HepG2 (cell line): ENCODE results near the gene MGAT2.

Experiments
- CHD2 ChIP-seq: IDR thresholded peaks from 2 replicates; pipeline ENCODE4 v1.6.1; 2011; ENCODE audit warnings: low read depth, low read length, improper control_type of control experiment
- MXD4 ChIP-seq: IDR thresholded peaks from 2 replicates; pipeline ENCODE4 v1.6.1; 2016; ENCODE audit warnings: mild to moderate bottlenecking, missing biosample characterization, missing genetic modification reagents
- POLR2A ChIP-seq, 2 experiments: IDR thresholded peaks; 2 replicates each; pipeline ENCODE4 v1.6.1; 2011; ENCODE audit warnings: low read depth in 2 of 2, low read length in 2 of 2, mild to moderate bottlenecking in 1 of 2, moderate library complexity in 1 of 2; ENCODE audit not compliant: insufficient read depth in 1 of 2
- STAT6 ChIP-seq: sonication (generic); formaldehyde crosslinking; IDR thresholded peaks from 2 replicates; pipeline ENCODE4 v1.4.0; 2020; ENCODE audit warnings: missing genetic modification reagents, mild to moderate bottlenecking, borderline replicate concordance
- SUZ12 ChIP-seq: fragments of 150-350 bp; IDR thresholded peaks from 2 replicates; pipeline ENCODE4 v1.6.1; 2014; ENCODE audit warnings: low read depth, low read length
- TEF ChIP-seq: sonication (generic); formaldehyde crosslinking; IDR thresholded peaks from 2 replicates; pipeline ENCODE4 v1.5.0; 2020; ENCODE audit warnings: missing genetic modification reagents
- TOE1 ChIP-seq: sonication (generic); formaldehyde crosslinking; IDR thresholded peaks from 2 replicates; pipeline ENCODE4 v1.4.0; 2020; ENCODE audit warnings: mild to moderate bottlenecking, missing genetic modification reagents
- ZNF274 ChIP-seq: sonication (generic); formaldehyde crosslinking; IDR thresholded peaks from 2 replicates; pipeline ENCODE4 v1.5.1; 2020; ENCODE audit warnings: mild to moderate bottlenecking, missing genetic modification reagents
- ZNF614 ChIP-seq: IDR thresholded peaks from 2 replicates; pipeline ENCODE4 v1.6.1; 2018; ENCODE audit warnings: missing biosample characterization, missing genetic modification reagents, inconsistent platforms, borderline replicate concordance
- ZZZ3 ChIP-seq: sonication (generic); formaldehyde crosslinking; IDR thresholded peaks from 2 replicates; pipeline ENCODE4 v1.4.0; 2020; ENCODE audit warnings: missing genetic modification reagents, mild to moderate bottlenecking, borderline replicate concordance

- TF ChIP-seq MXD4 (CRISPR knock-in tag) (no peak), ZNF274 (CRISPR knock-in tag) (no peak), TEF (CRISPR knock-in tag) (no peak), CHD2 (no peak), TOE1 (no peak), ZZZ3 (CRISPR knock-in tag) (no peak), ZNF614 (CRISPR knock-in tag) (no peak), POLR2A (IDR thresholded peaks at IDR 0.05; ENCODE audit: insufficient read depth in 1 of 2, low read depth in 2 of 2, low read length in 2 of 2) (no peak), STAT6 (CRISPR knock-in tag) (no peak), SUZ12 (no peak)
Observed at GRCh38 chr14:49637534-49638078, 17.0 kb downstream of the MGAT2 start.
